ENCODE results near the gene KCNN3. TPM values are rescaled to one million over a fixed set of nuclear protein-coding genes. Genes with fewer than 3 reads are reported as not detected.
A peak's percentile ranks its signal among the peaks of the same experiment; 100 is the strongest.

Gene KCNN3
- total and polyA plus RNA-seq, 8 donors: 1.9 to 3.1 (median 2.3) TPM

GRCh38 chr1:154707901-154708463 lies 162.1 kb downstream of the KCNN3 start:
- Histone ChIP-seq H3K4me1 (no peaks in the 10 kb centered on the region), H3K27ac (no peak overlapping the region), H3K27me3 (no peaks in the 10 kb centered on the region), H3K36me3 (no peaks in the 10 kb centered on the region), H3K4me3 (no peak overlapping the region), H3K9me3 (no peaks in the 10 kb centered on the region)
- intact Hi-C loops (cut with DNase I): no loop called here
- no peak for ATAC-seq
- peak in 1 of 4 donors; percentile 36 for DNase-seq
- no peak for TF ChIP-seq CTCF (IDR thresholded peaks at IDR 0.05)

DNA sequence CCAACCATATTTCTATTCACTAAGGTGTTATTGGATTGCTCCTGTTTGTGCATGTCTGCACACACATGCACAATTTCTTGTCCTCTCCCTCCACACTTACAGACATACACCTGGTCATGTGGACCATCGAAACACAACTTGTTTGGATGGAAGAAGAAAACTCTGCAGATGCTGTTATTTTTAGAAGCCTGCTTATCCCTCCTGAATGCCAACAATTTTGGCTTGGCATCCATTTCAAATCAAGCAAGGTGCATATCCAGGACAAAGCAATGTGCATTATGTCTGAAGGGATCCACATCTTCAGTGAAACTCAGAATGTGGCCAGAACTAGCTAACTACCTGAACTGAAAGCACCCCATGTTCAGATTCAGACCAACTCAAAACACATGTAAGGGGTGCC lies 163.2 kb downstream of the KCNN3 start:
- no peak for TF ChIP-seq CTCF (IDR thresholded peaks at IDR 0.05)
- Histone ChIP-seq H3K4me1 (no peaks in the 10 kb centered on the region), H3K36me3 (no peaks in the 10 kb centered on the region), H3K27me3 (no peaks in the 10 kb centered on the region), H3K9me3 (no peaks in the 10 kb centered on the region), H3K27ac (no peak overlapping the region), H3K4me3 (no peak overlapping the region)
- DNase-seq (no peak), ATAC-seq (no peak)
- intact Hi-C loops (cut with DNase I): no loop called here

- Histone ChIP-seq H3K4me1 (no peaks in the 10 kb centered on the region), H3K27ac (no peak overlapping the region), H3K4me3 (no peak overlapping the region), H3K36me3 (no peaks in the 10 kb centered on the region), H3K9me3 (no peaks in the 10 kb centered on the region), H3K27me3 (no peaks in the 10 kb centered on the region)
- no peak for TF ChIP-seq CTCF (IDR thresholded peaks at IDR 0.05)
- intact Hi-C loops (cut with DNase I): no loop called here
- DNase-seq (no peak), ATAC-seq (no peak)
Measured at GRCh38 chr1:154705544-154705943, 164.5 kb downstream of the KCNN3 start.

DNA sequence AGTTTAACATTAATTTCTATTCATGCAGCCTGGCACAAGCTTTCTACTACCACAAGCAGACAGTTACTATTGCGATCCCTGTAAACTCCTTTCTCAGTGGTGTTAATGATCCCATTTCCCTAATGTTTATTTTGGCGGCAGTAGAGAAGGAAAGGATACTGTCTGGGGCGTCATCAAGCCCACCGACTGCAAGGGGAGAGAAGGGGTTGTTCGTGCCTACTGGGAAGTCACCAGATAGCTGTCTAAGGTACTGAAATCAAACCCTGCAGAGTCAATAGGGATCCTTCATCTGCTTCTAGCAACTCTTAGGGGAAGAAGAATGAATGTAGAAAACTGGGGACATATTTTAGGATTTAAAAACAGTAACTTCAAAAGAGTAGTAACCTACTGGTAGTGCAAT lies 166.9 kb downstream of the KCNN3 start:
- Histone ChIP-seq H3K4me1 (no peaks in the 10 kb centered on the region), H3K9me3 (no peaks in the 10 kb centered on the region), H3K27ac (no peak overlapping the region), H3K36me3 (no peaks in the 10 kb centered on the region), H3K4me3 (no peak overlapping the region), H3K27me3 (no peaks in the 10 kb centered on the region)
- TF ChIP-seq CTCF (IDR thresholded peaks at IDR 0.05): no peak
- ATAC-seq (no peak), DNase-seq (no peak)
- intact Hi-C loops (cut with DNase I): no loop called here

DNA sequence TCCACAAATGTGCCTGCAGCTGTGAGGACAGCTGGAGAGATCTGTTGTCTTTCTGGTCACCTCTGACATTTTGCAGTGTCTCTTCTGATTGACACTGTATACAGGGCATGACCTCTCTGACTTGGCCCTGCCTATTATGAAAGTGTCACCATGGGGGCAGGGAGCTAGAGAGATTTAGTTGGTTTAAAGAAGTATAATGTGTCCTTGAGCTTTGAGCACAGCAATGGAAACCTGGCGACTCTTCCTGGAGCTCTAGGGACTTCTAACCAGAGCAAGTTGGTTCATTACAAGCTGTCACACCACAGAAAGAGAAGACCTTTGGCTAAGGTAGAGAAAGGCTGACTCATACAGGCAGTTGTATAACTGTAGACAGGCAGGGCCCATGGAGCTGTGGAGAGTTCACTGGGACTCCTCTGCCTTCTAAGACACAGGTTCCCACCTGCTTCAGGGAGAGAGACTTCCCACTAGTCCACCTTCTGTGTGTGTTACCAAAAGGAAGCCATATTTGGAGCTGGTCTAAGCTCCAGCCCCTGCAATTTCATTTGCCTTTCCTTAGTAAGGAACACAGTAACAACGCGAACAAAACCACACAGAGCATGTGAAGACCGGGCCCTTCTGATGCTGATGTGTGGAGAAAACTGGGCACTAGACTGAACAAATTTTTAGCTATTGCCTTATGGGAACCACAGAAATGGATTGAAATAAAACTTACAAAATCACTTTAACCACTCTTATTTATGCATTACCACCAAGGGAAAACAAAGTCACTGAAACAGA lies 171.6 kb downstream of the KCNN3 start:
- DNase-seq: no peak
- H3K9me3 ChIP-seq: no peaks in the 10 kb centered on the region
- intact Hi-C loops (cut with DNase I): no loop called here
- peaks cover 0 to 9% of the 10 kb centered on the region in 2 donors for H3K27me3 ChIP-seq
- no peak for ATAC-seq
- H3K36me3 ChIP-seq: no peaks in the 10 kb centered on the region
- H3K27ac ChIP-seq: no peak overlapping the region
- H3K4me1 ChIP-seq: no peaks in the 10 kb centered on the region
- TF ChIP-seq CTCF (IDR thresholded peaks at IDR 0.05): no peak
- H3K4me3 ChIP-seq: no peak overlapping the region

All from left lung (tissue), 10 donors.